HTERT RPE-1 (cell line): Measurements from ENCODE around the gene CDH6.

Source experiments
- in situ Hi-C: fragments of 300-500 bp; cut with MboI; formaldehyde crosslinking; loops from 4 replicates; pipeline ENCODE4 v1.14.3; 2020; ENCODE audit warnings: low sequenced_read_pairs

The CDH6 gene

GRCh38 chr5:31193591-31194467 is at the start of gene CDH6:
Gene CDH6 (plus strand): TSS chr5:31193686. CDS start chr5:31267474, 73,788 bp downstream.
- in situ Hi-C loops: no loop called here

GRCh38 chr5:31144364-31144763 is 49.1 kb upstream of the CDH6 start:
- in situ Hi-C loops: no loop called here

DNA sequence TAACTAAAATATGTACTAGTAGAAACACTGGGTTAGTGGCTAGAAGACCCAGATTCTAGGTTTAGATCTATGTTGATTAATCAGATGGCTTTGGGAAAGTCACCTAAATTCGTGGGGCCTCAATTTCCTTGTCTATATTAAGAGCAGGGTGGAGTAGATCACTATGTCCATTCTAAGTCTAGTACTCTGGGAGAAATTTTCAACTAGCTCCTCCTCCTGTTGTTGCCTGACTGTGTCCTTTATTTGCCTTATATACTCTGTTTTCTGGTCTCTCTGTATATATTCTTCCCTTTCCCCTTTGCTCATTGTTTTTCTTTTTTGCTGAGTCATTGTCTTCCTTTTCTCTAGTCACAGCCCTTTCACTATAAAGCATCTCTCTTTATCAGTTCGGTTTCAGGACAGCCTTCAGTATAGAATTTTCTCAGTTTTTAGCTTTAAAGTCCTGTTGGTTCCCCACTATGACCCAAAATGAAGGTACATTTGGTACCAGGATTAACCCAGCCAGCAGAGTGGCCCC is 44.5 kb upstream of the CDH6 start:
- in situ Hi-C loops: no loop called here

DNA sequence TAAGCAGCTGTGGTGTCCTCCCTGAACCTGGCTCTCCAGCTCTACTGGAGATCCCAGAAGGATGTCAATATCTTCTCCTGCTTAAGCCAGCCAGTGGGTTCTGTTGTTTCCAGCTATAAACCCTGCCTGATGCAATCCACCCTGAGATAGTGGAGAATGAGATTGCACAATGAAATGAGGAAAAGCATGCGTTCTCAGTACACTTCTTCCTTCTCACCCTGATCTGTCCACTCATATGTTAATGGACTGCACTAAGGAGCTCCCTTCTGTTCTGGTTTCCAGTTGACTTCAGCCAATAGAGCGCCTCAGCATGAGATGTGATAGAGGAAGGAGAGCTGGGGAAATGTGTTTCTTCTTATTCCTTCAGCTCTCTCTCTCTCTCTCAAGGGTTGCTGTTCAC is 40.0 kb upstream of the CDH6 start:
- in situ Hi-C loops: no loop called here

- in situ Hi-C loops: no loop called here
These were observed 36.8 kb upstream of the CDH6 start for GRCh38 chr5:31156631-31157160.

- in situ Hi-C loops: no loop called here
These were observed 35.8 kb upstream of the CDH6 start for GRCh38 chr5:31157720-31158119.

DNA sequence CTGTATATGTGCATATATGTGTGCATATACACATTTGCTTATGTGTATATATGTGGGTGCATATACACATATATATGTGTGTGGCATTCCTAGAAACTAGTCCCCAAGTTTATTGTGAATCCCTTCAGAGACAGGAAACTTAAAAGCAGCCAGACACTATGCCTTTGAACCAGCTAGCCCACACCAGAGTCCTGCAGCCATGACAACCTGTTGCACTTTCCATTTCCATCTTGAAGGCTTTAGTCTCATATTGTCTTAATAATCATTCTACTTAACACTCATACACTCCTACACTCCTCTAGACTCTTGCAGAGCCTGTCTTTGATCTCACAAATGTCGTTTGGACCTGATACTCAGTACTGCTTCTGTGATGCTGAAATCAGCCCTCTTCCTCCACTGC is 34.8 kb upstream of the CDH6 start:
- in situ Hi-C loops: no loop called here

DNA sequence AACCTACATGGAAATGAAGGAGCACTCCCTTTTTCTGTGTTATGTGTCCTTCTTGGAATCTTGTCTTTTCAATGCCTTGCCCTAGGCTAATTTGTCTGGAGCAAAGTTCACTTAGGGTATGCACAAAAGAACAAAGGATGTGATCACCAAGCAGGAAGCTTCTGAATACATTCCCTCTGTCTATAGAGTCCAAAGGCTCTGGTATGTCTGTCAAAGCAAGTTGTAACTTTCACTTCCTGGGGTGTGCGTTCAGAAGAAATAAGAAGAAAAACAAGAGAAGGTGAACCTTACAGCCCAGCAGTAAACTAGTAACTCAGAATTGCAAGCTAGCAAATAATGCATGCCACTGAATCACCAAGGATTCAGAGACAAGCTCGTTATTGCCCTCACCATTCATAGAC is 31.7 kb upstream of the CDH6 start:
- in situ Hi-C loops: no loop called here

DNA sequence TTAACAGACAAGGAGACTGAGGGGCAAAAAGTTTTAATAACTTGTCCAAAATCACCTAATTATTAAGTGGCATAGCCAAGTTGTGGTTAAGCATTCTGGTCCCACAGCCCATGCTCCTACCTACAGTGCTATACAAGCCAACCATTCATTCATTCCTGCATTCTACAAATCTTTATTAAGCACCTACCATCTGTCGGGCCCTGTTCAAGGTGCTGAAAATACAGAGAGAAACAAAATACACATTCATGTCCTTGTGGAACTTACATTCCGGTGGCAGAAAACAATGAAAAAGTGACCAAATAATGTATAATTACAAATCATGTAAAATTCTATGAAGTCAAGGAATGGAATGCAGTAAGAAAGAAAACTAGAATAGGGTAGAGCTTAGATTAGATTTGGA is 27.8 kb upstream of the CDH6 start:
- in situ Hi-C loops: no loop called here

DNA sequence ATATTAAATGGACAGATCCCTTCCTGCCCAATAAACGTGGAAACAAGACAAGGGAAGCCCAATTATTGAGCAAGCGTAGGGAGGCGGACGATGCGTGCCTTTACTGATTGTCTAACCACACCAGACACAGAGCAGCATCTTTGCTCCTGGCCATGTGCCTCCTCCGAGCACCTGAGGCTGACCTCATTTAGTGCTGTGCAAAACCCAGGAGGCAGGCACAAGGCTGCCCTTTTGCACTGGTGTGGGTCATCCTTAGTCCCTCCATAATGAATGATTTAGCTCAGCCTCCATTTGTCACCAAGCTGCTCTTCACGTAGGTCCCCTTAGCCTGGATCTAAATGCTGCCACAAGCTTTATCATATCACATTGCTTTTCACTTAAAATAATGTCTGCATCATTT is 24.1 kb upstream of the CDH6 start:
- in situ Hi-C loops: no loop called here

DNA sequence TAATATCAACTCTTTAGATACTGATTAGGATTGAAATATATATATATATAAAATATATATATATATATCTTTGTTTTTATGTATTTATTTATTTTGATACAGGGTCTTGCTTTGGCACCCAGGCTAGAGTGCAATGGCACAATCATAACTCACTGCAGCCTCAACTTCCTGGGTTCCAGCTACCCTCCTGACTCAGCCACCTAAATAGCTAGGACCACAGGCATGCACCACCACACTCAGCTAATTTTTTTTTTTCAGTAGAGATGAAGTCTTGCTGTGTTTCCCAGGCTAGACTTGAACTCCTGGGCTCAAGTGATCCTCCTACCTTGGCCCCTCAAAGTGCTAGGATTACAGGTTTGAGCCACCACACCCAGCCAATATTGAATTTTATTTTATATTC is 20.6 kb upstream of the CDH6 start:
- in situ Hi-C loops: no loop called here

DNA sequence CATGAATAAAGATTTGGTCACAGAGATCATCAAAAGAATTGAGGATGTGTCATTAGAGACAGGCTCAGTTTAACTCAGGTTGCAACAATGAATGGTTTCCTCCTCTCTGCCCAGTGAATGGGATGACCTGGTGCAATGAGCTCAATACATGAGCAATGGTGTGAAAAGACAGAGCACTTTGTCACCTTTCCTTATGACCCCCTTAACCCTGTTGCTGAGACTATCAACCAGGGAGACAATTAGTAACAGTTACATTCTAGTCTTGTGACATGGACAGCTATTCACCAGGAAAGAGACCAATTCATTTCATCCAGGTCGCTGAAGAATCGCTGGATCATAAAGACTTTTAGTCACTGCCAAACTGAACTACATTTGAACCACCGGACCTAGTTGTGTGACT is 19.9 kb upstream of the CDH6 start:
- in situ Hi-C loops: no loop called here

- in situ Hi-C loops: no loop called here
These were observed 12.0 kb upstream of the CDH6 start for GRCh38 chr5:31181376-31181987.

DNA sequence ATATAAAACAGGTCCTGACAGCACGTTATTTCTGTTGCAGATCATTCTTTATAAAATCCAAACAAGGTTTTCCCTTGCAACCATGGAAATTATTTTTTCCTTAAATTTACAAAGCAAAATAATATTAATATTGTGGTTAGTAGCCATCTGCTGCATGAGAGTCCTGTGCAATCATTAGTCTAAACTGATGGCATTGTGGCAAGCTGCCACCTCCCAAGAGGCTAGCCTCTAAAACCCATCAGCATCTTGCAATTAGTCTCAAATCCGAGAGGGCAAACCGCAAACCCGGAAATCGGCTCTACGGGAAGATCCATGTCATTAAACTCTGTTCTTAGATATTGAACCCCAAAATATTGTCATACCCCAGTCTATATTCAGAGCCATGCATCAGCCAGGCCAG is 11.3 kb upstream of the CDH6 start:
- in situ Hi-C loops: no loop called here

- in situ Hi-C loops: no loop called here
These were observed 7.5 kb upstream of the CDH6 start for GRCh38 chr5:31185951-31186350.

GRCh38 chr5:31186672-31187267 is 6.7 kb upstream of the CDH6 start:
- in situ Hi-C loops: no loop called here

DNA sequence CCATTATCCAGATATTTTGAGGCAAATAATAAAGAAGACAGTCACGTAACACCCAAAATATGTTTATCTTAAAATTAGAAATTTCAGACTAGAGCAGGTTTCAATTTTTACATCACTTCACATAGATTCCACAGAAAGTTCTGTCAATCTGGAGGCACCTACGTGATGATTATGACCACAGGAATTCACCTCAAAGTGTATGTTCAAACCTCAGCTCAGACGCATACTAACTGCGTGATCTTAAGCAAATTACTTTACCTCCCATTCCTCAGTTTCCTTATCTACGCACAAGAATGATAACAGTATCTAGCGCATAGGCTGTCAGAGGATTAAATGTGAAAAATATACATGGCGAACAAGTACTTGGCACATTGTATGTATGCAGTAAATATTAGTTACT is 5.9 kb upstream of the CDH6 start:
- in situ Hi-C loops: no loop called here

DNA sequence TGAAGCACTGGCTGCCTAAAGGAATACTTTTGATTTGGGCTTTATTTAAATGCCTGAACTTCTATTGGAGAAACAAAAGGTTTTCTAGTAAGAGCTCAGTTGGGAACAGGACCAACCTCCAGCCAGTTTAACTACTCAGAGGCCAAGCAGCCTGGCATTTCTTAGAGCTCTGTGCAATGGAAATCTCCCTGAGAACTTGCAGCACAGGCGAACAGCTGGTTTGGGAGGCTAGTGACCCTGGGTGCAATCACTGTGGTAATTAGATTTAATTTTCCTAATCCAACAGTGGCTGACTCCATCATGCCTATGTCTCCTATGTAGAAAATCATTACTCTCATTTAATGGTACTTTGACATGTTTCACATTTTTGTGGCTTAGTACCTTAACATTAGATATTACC is 1.0 kb upstream of the CDH6 start:
- in situ Hi-C loops: no loop called here

GRCh38 chr5:31193116-31193515 is 370 bp upstream of the CDH6 start:
- in situ Hi-C loops: no loop called here

DNA sequence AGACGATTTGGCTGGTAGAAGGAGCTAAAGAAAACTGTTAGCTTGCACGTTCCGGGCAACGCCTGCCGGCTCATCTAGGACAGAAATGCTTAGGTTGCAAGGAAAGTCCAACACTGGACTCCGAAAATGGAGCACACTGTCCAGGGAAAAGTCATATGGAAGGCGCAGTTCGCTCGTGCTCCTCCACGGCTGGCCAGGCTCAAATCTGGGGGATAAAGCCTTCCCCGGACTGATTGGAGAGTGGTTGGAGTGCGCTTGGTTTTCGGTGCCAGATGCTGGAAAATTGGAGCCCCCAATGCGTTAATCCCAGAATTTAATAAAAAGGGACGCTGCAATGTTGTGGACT is 955 bp downstream of the CDH6 start:
- in situ Hi-C loops: no loop called here

GRCh38 chr5:31194892-31195555 is 1.5 kb downstream of the CDH6 start:
- in situ Hi-C loops: no loop called here
